ENCODE measurements around the gene SIM2. TPM values are rescaled to one million over a fixed set of nuclear protein-coding genes. Genes with fewer than 3 reads are reported as not detected.

The SIM2 gene
- total RNA-seq, 1 experiment from 2014 or later, result 23.9 TPM

DNA sequence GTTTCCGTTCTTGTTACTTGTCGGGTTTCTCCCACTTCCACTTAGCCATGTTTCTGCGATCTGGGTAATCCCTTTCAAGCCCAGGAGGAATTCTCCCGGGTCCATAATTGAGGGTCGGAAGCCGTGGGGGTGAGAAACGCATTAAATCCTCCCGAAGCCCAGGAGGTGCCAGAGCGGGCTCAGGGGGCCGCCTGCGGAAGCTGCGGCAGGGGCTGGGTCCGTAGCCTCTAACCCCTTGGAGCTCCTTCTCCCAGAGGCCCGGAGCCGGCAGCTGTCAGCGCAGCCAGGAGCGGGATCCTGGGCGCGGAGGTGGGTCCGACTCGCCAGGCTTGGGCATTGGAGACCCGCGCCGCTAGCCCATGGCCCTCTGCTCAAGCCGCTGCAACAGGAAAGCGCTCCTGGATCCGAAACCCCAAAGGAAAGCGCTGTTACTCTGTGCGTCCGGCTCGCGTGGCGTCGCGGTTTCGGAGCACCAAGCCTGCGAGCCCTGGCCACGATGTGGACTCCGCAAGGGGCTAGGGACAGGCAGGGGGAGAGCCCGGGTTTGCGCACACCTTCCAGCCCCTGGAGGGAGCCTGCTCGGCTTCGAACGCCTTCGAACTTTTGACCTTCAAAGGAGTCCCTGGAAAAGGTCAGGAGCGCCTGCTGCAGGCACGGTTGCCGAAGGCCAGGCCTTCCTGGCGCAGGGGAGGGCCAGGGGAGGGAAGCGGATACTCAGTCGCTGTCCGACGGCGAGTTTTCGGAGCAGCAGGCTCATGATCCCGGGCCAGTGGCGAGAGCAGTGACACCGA, 1.7 kb upstream of the SIM2 start:
- peak overlapping the region; percentile 93; the same call in 1 of the 2 replicates for H3K27ac ChIP-seq (ENCODE audit: low read depth, low read length)
- H3K9ac ChIP-seq (ENCODE audit: low read length), result no peak overlapping the region
- no peaks in the 10 kb centered on the region for H3K9me2 ChIP-seq (ENCODE audit: insufficient read depth)
- peaks cover 29% of the 10 kb centered on the region for H3K79me2 ChIP-seq (ENCODE audit: insufficient read depth, low read length)
- H3K36me3 ChIP-seq (ENCODE audit: control insufficient read depth in 1 of 2, insufficient read depth in 2 of 2, low read length in 2 of 2), result no peaks in the 10 kb centered on the region
- no peak overlapping the region; a peak in 1 of 4 replicates for H3K4me3 ChIP-seq (replicated peaks in 1 of 2; ENCODE audit: low read depth in 1 of 2, low read length in 2 of 2)
- DNase-seq (ENCODE audit: low read depth, low spot score) (no peak), ATAC-seq (no peak)
- no peaks in the 10 kb centered on the region for H3K27me3 ChIP-seq (ENCODE audit: insufficient read depth, low read length)
- no peak for TF ChIP-seq CBX3 (IDR thresholded peaks at IDR 0.05; ENCODE audit: low read depth)
- no peak overlapping the region for H2AFZ ChIP-seq (ENCODE audit: low read depth, low read length, poor library complexity, severe bottlenecking)
- no TSS peak for BruUV-seq (replicated peaks)
- H4K20me1 ChIP-seq (ENCODE audit: insufficient read depth), result no peaks in the 10 kb centered on the region
- POLR2A ChIA-PET, result no interaction called here
- no peaks in the 10 kb centered on the region for H3K9me3 ChIP-seq (ENCODE audit: control insufficient read depth in 1 of 2, insufficient read depth in 1 of 2, low read depth in 1 of 2, low read length in 2 of 2)
- CTCF ChIA-PET, result no interaction called here
- intact Hi-C loops (cut with micrococcal nuclease), result no loop called here
- peaks cover 8 to 20% of the 10 kb centered on the region in 2 experiments for H3K4me1 ChIP-seq (ENCODE audit: control insufficient read depth in 1 of 2, insufficient read depth in 2 of 2, low read length in 2 of 2)
- RAD21 ChIA-PET (ENCODE audit: low non-redundant PET in 1 of 2, low total read pairs in 2 of 2, uncharacterized antibody in 2 of 2, unreplicated experiment in 2 of 2), result no interaction called here
- H3K4me2 ChIP-seq (ENCODE audit: low read length), result peak overlapping the region; percentile 97

DNA sequence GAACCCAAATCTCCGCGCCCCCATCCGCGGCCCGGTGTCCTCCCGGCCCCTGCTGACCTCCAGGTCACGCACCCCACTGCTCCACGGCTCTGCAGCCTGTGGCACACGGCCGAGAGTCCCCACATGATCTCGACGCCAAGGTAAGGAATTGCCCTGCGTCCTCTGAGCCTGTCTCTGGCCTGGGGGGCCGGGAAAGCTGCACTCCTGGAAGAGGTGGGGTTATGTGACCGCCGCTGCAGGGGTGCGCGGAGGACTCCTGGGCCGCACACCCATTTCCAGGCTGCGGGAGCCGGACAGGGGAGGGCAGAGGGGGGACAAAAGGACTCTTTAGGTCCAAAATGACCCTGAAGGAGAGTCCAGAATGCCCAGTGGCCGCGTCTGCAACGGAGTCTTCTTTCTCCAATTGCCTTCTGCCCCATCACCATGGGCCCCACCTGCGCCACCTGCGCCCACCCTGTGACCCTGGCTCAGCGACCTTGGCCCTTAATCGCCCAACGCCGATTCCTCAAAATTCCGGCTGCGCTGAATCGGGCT, 997 bp upstream of the SIM2 start:
- POLR2A ChIA-PET, result no interaction called here
- RAD21 ChIA-PET (ENCODE audit: low non-redundant PET in 1 of 2, low total read pairs in 2 of 2, uncharacterized antibody in 2 of 2, unreplicated experiment in 2 of 2), result no interaction called here
- peak overlapping the region; percentile 71 to 75 for H3K4me3 ChIP-seq (replicated peaks in 1 of 2; ENCODE audit: low read depth in 1 of 2, low read length in 2 of 2)
- DNase-seq (ENCODE audit: low read depth, low spot score), result no peak
- H3K79me2 ChIP-seq (ENCODE audit: insufficient read depth, low read length), result peaks cover 35% of the 10 kb centered on the region
- BruUV-seq (replicated peaks), result no TSS peak
- peak overlapping the region; percentile 9 for H2AFZ ChIP-seq (ENCODE audit: low read depth, low read length, poor library complexity, severe bottlenecking)
- no peak for ATAC-seq
- peaks cover 10 to 24% of the 10 kb centered on the region in 2 experiments for H3K4me1 ChIP-seq (ENCODE audit: control insufficient read depth in 1 of 2, insufficient read depth in 2 of 2, low read length in 2 of 2)
- no peaks in the 10 kb centered on the region for H4K20me1 ChIP-seq (ENCODE audit: insufficient read depth)
- H3K9ac ChIP-seq (ENCODE audit: low read length), result peak overlapping the region; percentile 74
- H3K27ac ChIP-seq (ENCODE audit: low read depth, low read length), result peak overlapping the region; percentile 93
- intact Hi-C loops (cut with micrococcal nuclease), result no loop called here
- H3K4me2 ChIP-seq (ENCODE audit: low read length), result peak overlapping the region; percentile 97
- H3K36me3 ChIP-seq (ENCODE audit: control insufficient read depth in 1 of 2, insufficient read depth in 2 of 2, low read length in 2 of 2), result no peaks in the 10 kb centered on the region
- no peaks in the 10 kb centered on the region for H3K9me3 ChIP-seq (ENCODE audit: control insufficient read depth in 1 of 2, insufficient read depth in 1 of 2, low read depth in 1 of 2, low read length in 2 of 2)
- no peaks in the 10 kb centered on the region for H3K9me2 ChIP-seq (ENCODE audit: insufficient read depth)
- no peaks in the 10 kb centered on the region for H3K27me3 ChIP-seq (ENCODE audit: insufficient read depth, low read length)
- CTCF ChIA-PET, result no interaction called here
- TF ChIP-seq FOSL1 (IDR thresholded peaks at IDR 0.05; ENCODE audit: low read depth) (no peak), SIN3A (IDR thresholded peaks at IDR 0.05; ENCODE audit: low read depth) (no peak), CEBPB (IDR thresholded peaks at IDR 0.05; ENCODE audit: low read depth) (no peak), EZH2 (IDR thresholded peaks at IDR 0.05) (no peak), SP1 (IDR thresholded peaks at IDR 0.05; ENCODE audit: low read depth) (no peak), CBX3 (IDR thresholded peaks at IDR 0.05; ENCODE audit: low read depth) (no peak), EGR1 (IDR thresholded peaks at IDR 0.05; ENCODE audit: low read depth) (no peak), EZH2phosphoT487 (IDR thresholded peaks at IDR 0.05; ENCODE audit: borderline replicate concordance) (no peak), POLR2AphosphoS5 (IDR thresholded peaks at IDR 0.05; ENCODE audit: low read depth, low read length) (no peak), JUND (IDR thresholded peaks at IDR 0.05) (no peak), ZFX (IDR thresholded peaks at IDR 0.05) (no peak), TCF7L2 (IDR thresholded peaks at IDR 0.05; ENCODE audit: borderline replicate concordance, extremely low read depth, insufficient read depth, insufficient read length) (no peak), RAD21 (IDR thresholded peaks at IDR 0.05; ENCODE audit: low read depth) (no peak)
- TF ChIP-seq, protein P1, sequence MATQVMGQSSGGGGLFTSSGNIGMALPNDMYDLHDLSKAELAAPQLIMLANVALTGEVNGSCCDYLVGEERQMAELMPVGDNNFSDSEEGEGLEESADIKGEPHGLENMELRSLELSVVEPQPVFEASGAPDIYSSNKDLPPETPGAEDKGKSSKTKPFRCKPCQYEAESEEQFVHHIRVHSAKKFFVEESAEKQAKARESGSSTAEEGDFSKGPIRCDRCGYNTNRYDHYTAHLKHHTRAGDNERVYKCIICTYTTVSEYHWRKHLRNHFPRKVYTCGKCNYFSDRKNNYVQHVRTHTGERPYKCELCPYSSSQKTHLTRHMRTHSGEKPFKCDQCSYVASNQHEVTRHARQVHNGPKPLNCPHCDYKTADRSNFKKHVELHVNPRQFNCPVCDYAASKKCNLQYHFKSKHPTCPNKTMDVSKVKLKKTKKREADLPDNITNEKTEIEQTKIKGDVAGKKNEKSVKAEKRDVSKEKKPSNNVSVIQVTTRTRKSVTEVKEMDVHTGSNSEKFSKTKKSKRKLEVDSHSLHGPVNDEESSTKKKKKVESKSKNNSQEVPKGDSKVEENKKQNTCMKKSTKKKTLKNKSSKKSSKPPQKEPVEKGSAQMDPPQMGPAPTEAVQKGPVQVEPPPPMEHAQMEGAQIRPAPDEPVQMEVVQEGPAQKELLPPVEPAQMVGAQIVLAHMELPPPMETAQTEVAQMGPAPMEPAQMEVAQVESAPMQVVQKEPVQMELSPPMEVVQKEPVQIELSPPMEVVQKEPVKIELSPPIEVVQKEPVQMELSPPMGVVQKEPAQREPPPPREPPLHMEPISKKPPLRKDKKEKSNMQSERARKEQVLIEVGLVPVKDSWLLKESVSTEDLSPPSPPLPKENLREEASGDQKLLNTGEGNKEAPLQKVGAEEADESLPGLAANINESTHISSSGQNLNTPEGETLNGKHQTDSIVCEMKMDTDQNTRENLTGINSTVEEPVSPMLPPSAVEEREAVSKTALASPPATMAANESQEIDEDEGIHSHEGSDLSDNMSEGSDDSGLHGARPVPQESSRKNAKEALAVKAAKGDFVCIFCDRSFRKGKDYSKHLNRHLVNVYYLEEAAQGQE (IDR thresholded peaks at IDR 0.05; ENCODE audit: low read depth), result no peak
- TF ChIP-seq, protein P2, sequence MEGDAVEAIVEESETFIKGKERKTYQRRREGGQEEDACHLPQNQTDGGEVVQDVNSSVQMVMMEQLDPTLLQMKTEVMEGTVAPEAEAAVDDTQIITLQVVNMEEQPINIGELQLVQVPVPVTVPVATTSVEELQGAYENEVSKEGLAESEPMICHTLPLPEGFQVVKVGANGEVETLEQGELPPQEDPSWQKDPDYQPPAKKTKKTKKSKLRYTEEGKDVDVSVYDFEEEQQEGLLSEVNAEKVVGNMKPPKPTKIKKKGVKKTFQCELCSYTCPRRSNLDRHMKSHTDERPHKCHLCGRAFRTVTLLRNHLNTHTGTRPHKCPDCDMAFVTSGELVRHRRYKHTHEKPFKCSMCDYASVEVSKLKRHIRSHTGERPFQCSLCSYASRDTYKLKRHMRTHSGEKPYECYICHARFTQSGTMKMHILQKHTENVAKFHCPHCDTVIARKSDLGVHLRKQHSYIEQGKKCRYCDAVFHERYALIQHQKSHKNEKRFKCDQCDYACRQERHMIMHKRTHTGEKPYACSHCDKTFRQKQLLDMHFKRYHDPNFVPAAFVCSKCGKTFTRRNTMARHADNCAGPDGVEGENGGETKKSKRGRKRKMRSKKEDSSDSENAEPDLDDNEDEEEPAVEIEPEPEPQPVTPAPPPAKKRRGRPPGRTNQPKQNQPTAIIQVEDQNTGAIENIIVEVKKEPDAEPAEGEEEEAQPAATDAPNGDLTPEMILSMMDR (IDR thresholded peaks at IDR 0.05 in 2 of 3, conservative IDR thresholded peaks at IDR 0.05 in 1 of 3; ENCODE audit: borderline replicate concordance in 1 of 3, insufficient read depth in 1 of 3, low read depth in 2 of 3, low read length in 2 of 3), result no peak
